H1 (cell line): ENCODE results near the gene SH3RF2. TPM values are rescaled to one million over a fixed set of nuclear protein-coding genes. Genes with fewer than 3 reads are reported as not detected.
"Not testable (repeated sequence)": the region's sequence is repeated elsewhere in the genome, so short reads cannot be mapped to it uniquely, and the experiment has no call there.

Source experiments
- CTCF ChIA-PET: fragments of 300-600 bp; sonication (Branson Sonifier 250); formaldehyde crosslinking; loops from one replicate; lab custom pipeline; 2021; ENCODE audit not compliant: partially characterized antibody; lab: Charles Lee
- POLR2A ChIA-PET: fragments of 300-600 bp; sonication (Branson Sonifier 250); formaldehyde crosslinking; loops from one replicate; lab custom pipeline; 2021; ENCODE audit warnings: inconsistent platforms; ENCODE audit not compliant: partially characterized antibody; lab: Charles Lee
- DNase-seq, 2 experiments: peaks; one replicate each; pipeline versions ENCODE4 v3.0.0 to v3.0.0-alpha.2; 2010 to 2022; ENCODE audit warnings: low spot score in 2 of 2, low read depth in 1 of 2, mixed read lengths in 1 of 2
- FAIRE-seq: peaks from 2 replicates; lab custom pipeline; 2011; peaks lifted over from hg19 to GRCh38; lab: Jason Lieb, UNC
- H2AFZ ChIP-seq: 2 replicates; pipeline ENCODE4 v1.8.1; 2012; ENCODE audit warnings: low read length, inconsistent platforms
- H2AK5ac ChIP-seq: 2 replicates; pipeline ENCODE4 v1.6.1; 2013; ENCODE audit warnings: low read depth, low read length
- H2BK120ac ChIP-seq: replicated peaks from 2 replicates; pipeline ENCODE3; 2013; ENCODE audit warnings: low read depth, low read length, inconsistent platforms
- H2BK12ac ChIP-seq: 2 replicates; pipeline ENCODE4 v1.6.1; 2013; ENCODE audit warnings: low read depth, low read length
- H2BK15ac ChIP-seq: 2 replicates; pipeline ENCODE4 v1.6.1; 2013; ENCODE audit warnings: low read length
- H2BK20ac ChIP-seq: 2 replicates; pipeline ENCODE4 v1.6.1; 2013; ENCODE audit warnings: low read length
- H2BK5ac ChIP-seq: 2 replicates; pipeline ENCODE4 v1.6.1; 2013; ENCODE audit warnings: low read depth, low read length
- H3K14ac ChIP-seq: 2 replicates; pipeline ENCODE4 v1.6.1; 2013; ENCODE audit warnings: inconsistent platforms; ENCODE audit not compliant: insufficient read length
- H3K18ac ChIP-seq: 2 replicates; pipeline ENCODE4 v1.6.1; 2013; ENCODE audit warnings: low read length; ENCODE audit errors: extremely low read depth
- H3K23ac ChIP-seq: 2 replicates; pipeline ENCODE4 v1.6.1; 2013; ENCODE audit warnings: inconsistent platforms; ENCODE audit not compliant: insufficient read length
- H3K23me2 ChIP-seq: 2 replicates; pipeline ENCODE4 v1.6.1; 2013; ENCODE audit warnings: low read depth, low read length
- H3K27ac ChIP-seq: 2 replicates; pipeline ENCODE4 v1.6.1; 2011; ENCODE audit warnings: low read depth, low read length, inconsistent platforms
- H3K27me3 ChIP-seq, 4 experiments: replicated peaks in 1 of 4; 1 replicate in 1 of 4; 2 replicates in 3 of 4; pipeline versions ENCODE4 v1.6.1 to v1.8.1; 2011 to 2013; ENCODE audit warnings: low read length in 3 of 4, mild to moderate bottlenecking in 3 of 4, inconsistent platforms in 2 of 4, mixed read lengths in 2 of 4, moderate library complexity in 1 of 4; ENCODE audit not compliant: control insufficient read depth in 3 of 4, insufficient read depth in 3 of 4; ENCODE audit errors: extremely low read depth in 1 of 4
- H3K36me3 ChIP-seq, 4 experiments: 2 replicates each; pipeline versions ENCODE4 v1.6.1 to v1.8.1; 2011 to 2013; ENCODE audit warnings: mild to moderate bottlenecking in 4 of 4, low read length in 3 of 4, moderate library complexity in 2 of 4, control low read depth in 1 of 4, inconsistent platforms in 1 of 4; ENCODE audit not compliant: insufficient read depth in 4 of 4, control insufficient read depth in 2 of 4
- H3K4ac ChIP-seq: replicated peaks from 2 replicates; pipeline ENCODE3; 2013; ENCODE audit warnings: low read length, low read depth, mixed read lengths, inconsistent platforms; ENCODE audit not compliant: insufficient read length
- H3K4me1 ChIP-seq, 4 experiments: replicated peaks in 1 of 4; 1 replicate in 1 of 4; 2 replicates in 3 of 4; pipeline versions ENCODE4 v1.6.1 to v1.8.1; 2011 to 2013; ENCODE audit warnings: low read length in 3 of 4, inconsistent platforms in 2 of 4, mixed read lengths in 1 of 4; ENCODE audit not compliant: insufficient read depth in 4 of 4, control insufficient read depth in 3 of 4
- H3K4me2 ChIP-seq, 2 experiments: 2 replicates each; pipeline versions ENCODE4 v1.6.1 to v1.8.1; 2011 to 2013; ENCODE audit warnings: low read depth in 2 of 2, low read length in 2 of 2, control low read depth in 1 of 2, inconsistent platforms in 1 of 2, mild to moderate bottlenecking in 1 of 2; ENCODE audit not compliant: insufficient read depth in 1 of 2
- H3K4me3 ChIP-seq, 4 experiments: fragments of 200-600, 300-600 bp in 1 of 4; sonication (generic), shearing (Covaris generic), sonication (Bioruptor Twin) in 1 of 4; 2 replicates each; pipeline versions ENCODE4 v1.5.1 to v1.8.1; 2011 to 2016; ENCODE audit warnings: low read length in 4 of 4, low read depth in 3 of 4, control low read depth in 2 of 4, inconsistent platforms in 2 of 4, mild to moderate bottlenecking in 2 of 4, mixed read lengths in 1 of 4, moderate library complexity in 1 of 4; ENCODE audit not compliant: insufficient read depth in 2 of 4; ENCODE audit errors: extremely low read depth in 1 of 4
- H3K56ac ChIP-seq: replicated peaks from 2 replicates; pipeline ENCODE3; 2013; ENCODE audit warnings: low read depth, mild to moderate bottlenecking, mixed read lengths, low read length, inconsistent platforms; ENCODE audit not compliant: insufficient read length
- H3K79me1 ChIP-seq: 2 replicates; pipeline ENCODE4 v1.6.1; 2013; ENCODE audit warnings: low read depth, low read length, control low read depth
- H3K79me2 ChIP-seq, 2 experiments: 2 replicates each; pipeline versions ENCODE4 v1.6.1 to v1.8.1; 2012 to 2013; ENCODE audit warnings: low read length in 2 of 2, mild to moderate bottlenecking in 2 of 2, inconsistent platforms in 1 of 2; ENCODE audit not compliant: insufficient read depth in 2 of 2, control insufficient read depth in 1 of 2
- H3K9ac ChIP-seq, 4 experiments: replicated peaks in 1 of 4; 1 replicate in 1 of 4; 2 replicates in 3 of 4; pipeline versions ENCODE4 v1.6.1 to v1.8.1; 2011 to 2013; ENCODE audit warnings: low read depth in 3 of 4, low read length in 3 of 4, control low read depth in 2 of 4, mild to moderate bottlenecking in 2 of 4, moderate library complexity in 2 of 4, inconsistent platforms in 1 of 4; ENCODE audit errors: extremely low read depth in 1 of 4
- H3K9me3 ChIP-seq, 2 experiments: 2 replicates each; pipeline versions ENCODE4 v1.6.1 to v1.8.1; 2012 to 2013; ENCODE audit warnings: mild to moderate bottlenecking in 2 of 2, moderate library complexity in 2 of 2, control low read depth in 1 of 2, inconsistent platforms in 1 of 2, low read depth in 1 of 2, low read length in 1 of 2, mixed read lengths in 1 of 2; ENCODE audit not compliant: insufficient read depth in 2 of 2
- H4K20me1 ChIP-seq, 2 experiments: replicated peaks in 1 of 2; 2 replicates each; pipeline versions ENCODE3 to v1.8.1; 2011 to 2013; ENCODE audit warnings: inconsistent platforms in 2 of 2, low read length in 2 of 2, mild to moderate bottlenecking in 1 of 2; ENCODE audit not compliant: insufficient read depth in 2 of 2, control insufficient read depth in 1 of 2
- H4K5ac ChIP-seq: 2 replicates; pipeline ENCODE4 v1.6.1; 2013; ENCODE audit warnings: low read length, low read depth, mixed read lengths, inconsistent platforms; ENCODE audit not compliant: insufficient read length
- H4K8ac ChIP-seq: 2 replicates; pipeline ENCODE4 v1.8.0; 2013; ENCODE audit warnings: mild to moderate bottlenecking, moderate library complexity, low read length, inconsistent platforms; ENCODE audit not compliant: insufficient read depth; ENCODE audit errors: extremely low read depth
- H4K91ac ChIP-seq: replicated peaks from 2 replicates; pipeline ENCODE3; 2013; ENCODE audit warnings: low read length, mixed read lengths, inconsistent platforms; ENCODE audit not compliant: insufficient read length
- WGBS, 2 experiments: shearing (Covaris generic) in 1 of 2; methylation state at CpG; one replicate each; pipeline versions ENCODE4 v1.1.6 to v1.1.7; 2013 to 2015; ENCODE audit warnings: low lambda C conversion rate in 2 of 2, mixed read lengths in 2 of 2, inconsistent platforms in 1 of 2, low coverage in 1 of 2, missing lambda C conversion rate in 1 of 2; ENCODE audit not compliant: insufficient replicate concordance in 2 of 2, insufficient coverage in 1 of 2, insufficient read length in 1 of 2; ENCODE audit errors: extremely low coverage in 1 of 2, missing lambda C conversion rate in 1 of 2; 5-methylcytosine and 5-hydroxymethylcytosine counted together
- polyA plus RNA-seq, 7 experiments: library from polyadenylated mRNA; depleted of rRNA in 3 of 7; stranded (reverse) in 5 of 7; unstranded in 2 of 7; fragments of >200 nt in 5 of 7; fragments of 200-250 nt in 2 of 7; gene quantifications; 1 replicate in 5 of 7; 2 replicates in 1 of 7; 4 replicates in 1 of 7; pipeline versions ENCODE4 v1.2.1 to v1.2.3, GENCODE V29; 2011 to 2013; ENCODE audit warnings: missing spikeins in 2 of 7, mixed read lengths in 2 of 7
- total RNA-seq: library from RNA; stranded (reverse); fragmentation: NEBNext Ultra II Directional; extraction: Animal tissue kit (Norgen Biotek cat#: 25700); gene quantifications from 2 replicates; pipeline ENCODE4 v1.2.1, GENCODE V29; 2021

SH3RF2 gene
- total and polyA plus RNA-seq, 2 of the 8 experiments (the other 6 are each of a cell fraction or from before 2014, with no cell fraction given), result 0.80 to 0.95 TPM

DNA sequence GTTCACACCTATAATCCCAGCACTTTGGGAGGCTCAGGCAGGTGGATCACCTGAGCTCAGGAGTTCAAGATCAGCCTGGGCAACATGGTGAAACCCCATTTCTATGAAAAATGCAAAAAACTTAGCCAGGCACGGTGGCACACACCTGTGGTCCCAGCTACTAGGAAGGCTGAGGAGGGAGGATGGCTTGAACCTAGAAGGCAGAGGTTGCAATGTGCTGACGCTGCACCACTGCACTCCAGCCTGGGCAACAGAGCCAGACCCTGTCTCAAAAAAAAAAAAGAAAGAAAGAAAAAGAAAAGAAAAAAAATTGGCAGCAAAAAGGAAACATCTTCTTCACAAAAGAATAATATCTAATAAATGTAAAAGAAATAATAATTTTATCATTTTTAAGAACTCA, 172.5 kb downstream of the SH3RF2 start:
- H3K4me2 ChIP-seq, H3K56ac ChIP-seq, H4K8ac ChIP-seq, H2AK5ac ChIP-seq, H2BK20ac ChIP-seq, H3K79me2 ChIP-seq, H3K18ac ChIP-seq, H2BK15ac ChIP-seq, DNase-seq, H2BK120ac ChIP-seq, H3K9ac ChIP-seq, H2BK5ac ChIP-seq, H3K79me1 ChIP-seq, H4K91ac ChIP-seq, H3K9me3 ChIP-seq, H4K5ac ChIP-seq, H3K23ac ChIP-seq, H3K14ac ChIP-seq, H3K27ac ChIP-seq, H3K27me3 ChIP-seq, H3K4me1 ChIP-seq, H4K20me1 ChIP-seq, H2BK12ac ChIP-seq, H3K23me2 ChIP-seq, H3K4me3 ChIP-seq, H2AFZ ChIP-seq, FAIRE-seq, H3K4ac ChIP-seq: not testable (repeated sequence)
- 86% methylated on average over 2 of the region's 2 CpGs; no CpG with 5 or more reads in 1 of the 2 experiments for WGBS, 2 experiments
- CTCF ChIA-PET, result interaction anchor here (0.9 to 1.9 kb wide), 5 partner anchors 11 to 201 kb away, joined by 3 to 5 read pairs (median 3); no protein-coding TSS in a partner anchor
- POLR2A ChIA-PET, result interaction anchor here (1.0 to 2.4 kb wide), 3 partner anchors 8 to 94 kb away, joined by 4 to 7 read pairs (median 5); partner anchors contain the start of gene RBM27
- peaks cover 0 to 24% (median 15%) of the 10 kb centered on the region in 4 experiments; a peak in 7 of 8 replicates for H3K36me3 ChIP-seq
